ENCODE data around the gene CXCL11. TPM values are rescaled to one million over a fixed set of nuclear protein-coding genes. Genes with fewer than 3 reads are reported as not detected.

The CXCL11 gene
- total and polyA plus RNA-seq, 2 donors from 2014 or later = not detected

DNA sequence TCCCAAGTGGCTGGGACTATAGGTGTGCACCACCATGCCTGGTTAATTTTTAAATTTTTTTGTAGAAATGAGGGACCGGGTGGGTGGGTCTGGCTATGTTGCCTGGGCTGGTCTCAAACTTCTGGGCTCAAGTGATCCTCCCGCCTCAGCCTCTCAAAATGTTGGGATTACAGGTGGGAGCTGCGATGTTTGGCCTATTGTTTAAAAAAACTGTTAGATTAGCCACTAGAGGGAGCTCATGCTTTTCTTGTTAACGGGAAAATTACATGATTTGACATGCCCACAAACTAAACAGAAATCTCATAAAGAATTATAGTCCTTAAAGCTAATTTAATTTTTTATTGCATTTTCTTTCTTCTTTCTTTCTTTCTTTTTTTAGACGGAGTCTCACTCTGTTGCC, 40.1 kb downstream of the CXCL11 start:
- intact Hi-C loops (cut with DNase I) = loop anchor here (5.0 kb wide), 1 partner anchor 72 kb away; no protein-coding TSS in a partner anchor
- H3K27me3 ChIP-seq (ENCODE audit: control insufficient read depth, insufficient read depth, low read length) = no peaks in the 10 kb centered on the region
- H3K4me3 ChIP-seq (ENCODE audit: low read length in 3 of 3) = no peak overlapping the region
- no peaks in the 10 kb centered on the region for H3K9me3 ChIP-seq (ENCODE audit: control insufficient read depth in 2 of 3, insufficient read depth in 1 of 3, low read length in 3 of 3)
- peaks cover 0 to 6% (median 3%) of the 10 kb centered on the region in 3 donors for H3K4me1 ChIP-seq (ENCODE audit: control insufficient read depth in 2 of 3, insufficient read depth in 2 of 3, low read depth in 1 of 3, low read length in 3 of 3)
- no peaks in the 10 kb centered on the region for H3K36me3 ChIP-seq (ENCODE audit: control insufficient read depth in 2 of 3, insufficient read depth in 3 of 3, low read length in 3 of 3)
- no peak overlapping the region for H3K27ac ChIP-seq (ENCODE audit: low read depth in 2 of 2, low read length in 2 of 2)
- TF ChIP-seq, protein P1, sequence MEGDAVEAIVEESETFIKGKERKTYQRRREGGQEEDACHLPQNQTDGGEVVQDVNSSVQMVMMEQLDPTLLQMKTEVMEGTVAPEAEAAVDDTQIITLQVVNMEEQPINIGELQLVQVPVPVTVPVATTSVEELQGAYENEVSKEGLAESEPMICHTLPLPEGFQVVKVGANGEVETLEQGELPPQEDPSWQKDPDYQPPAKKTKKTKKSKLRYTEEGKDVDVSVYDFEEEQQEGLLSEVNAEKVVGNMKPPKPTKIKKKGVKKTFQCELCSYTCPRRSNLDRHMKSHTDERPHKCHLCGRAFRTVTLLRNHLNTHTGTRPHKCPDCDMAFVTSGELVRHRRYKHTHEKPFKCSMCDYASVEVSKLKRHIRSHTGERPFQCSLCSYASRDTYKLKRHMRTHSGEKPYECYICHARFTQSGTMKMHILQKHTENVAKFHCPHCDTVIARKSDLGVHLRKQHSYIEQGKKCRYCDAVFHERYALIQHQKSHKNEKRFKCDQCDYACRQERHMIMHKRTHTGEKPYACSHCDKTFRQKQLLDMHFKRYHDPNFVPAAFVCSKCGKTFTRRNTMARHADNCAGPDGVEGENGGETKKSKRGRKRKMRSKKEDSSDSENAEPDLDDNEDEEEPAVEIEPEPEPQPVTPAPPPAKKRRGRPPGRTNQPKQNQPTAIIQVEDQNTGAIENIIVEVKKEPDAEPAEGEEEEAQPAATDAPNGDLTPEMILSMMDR (IDR thresholded peaks at IDR 0.05; ENCODE audit: borderline replicate concordance, extremely low read depth, insufficient read depth) = peak; percentile 71
- DNase-seq = peak in 2 of 5 donors; percentile 67 to 73
- H3K9ac ChIP-seq (ENCODE audit: low read length in 3 of 3) = no peak overlapping the region
- FAIRE-seq = peak; percentile 46

DNA sequence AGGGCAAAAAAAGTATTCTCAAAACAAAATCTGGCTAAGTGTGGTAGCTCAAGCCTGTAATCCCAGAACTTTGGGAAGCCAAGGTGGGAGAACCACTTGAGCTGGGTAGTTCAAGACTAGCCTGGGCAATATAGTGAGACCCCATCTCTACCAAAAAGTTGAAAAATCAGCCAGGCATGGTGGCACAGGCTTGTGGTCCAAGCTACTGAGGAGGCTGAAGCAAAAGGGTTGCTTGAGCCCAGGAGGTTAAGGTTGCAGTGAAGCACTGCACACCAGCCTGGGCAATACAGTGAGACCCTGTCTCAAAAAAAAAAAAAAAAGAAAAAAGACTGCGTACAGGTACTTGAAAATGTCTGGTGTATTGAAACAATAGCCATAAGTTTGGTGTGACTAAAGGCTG, 43.4 kb downstream of the CXCL11 start:
- Histone ChIP-seq H3K27ac (ENCODE audit: low read depth in 2 of 2, low read length in 2 of 2) (no peak overlapping the region), H3K4me1 (ENCODE audit: control insufficient read depth in 2 of 3, insufficient read depth in 2 of 3, low read depth in 1 of 3, low read length in 3 of 3) (peaks cover 0 to 6% (median 0%) of the 10 kb centered on the region in 3 donors), H3K4me3 (ENCODE audit: low read length in 3 of 3) (no peak overlapping the region), H3K27me3 (ENCODE audit: control insufficient read depth, insufficient read depth, low read length) (no peaks in the 10 kb centered on the region), H3K36me3 (ENCODE audit: control insufficient read depth in 2 of 3, insufficient read depth in 3 of 3, low read length in 3 of 3) (no peaks in the 10 kb centered on the region), H3K9ac (ENCODE audit: low read length in 3 of 3) (no peak overlapping the region), H3K9me3 (ENCODE audit: control insufficient read depth in 2 of 3, insufficient read depth in 1 of 3, low read length in 3 of 3) (no peaks in the 10 kb centered on the region)
- DNase-seq = no peak
- FAIRE-seq = no peak
- TF ChIP-seq, protein P1 (IDR thresholded peaks at IDR 0.05; ENCODE audit: borderline replicate concordance, extremely low read depth, insufficient read depth) = no peak
- intact Hi-C loops (cut with DNase I) = no loop called here

DNA sequence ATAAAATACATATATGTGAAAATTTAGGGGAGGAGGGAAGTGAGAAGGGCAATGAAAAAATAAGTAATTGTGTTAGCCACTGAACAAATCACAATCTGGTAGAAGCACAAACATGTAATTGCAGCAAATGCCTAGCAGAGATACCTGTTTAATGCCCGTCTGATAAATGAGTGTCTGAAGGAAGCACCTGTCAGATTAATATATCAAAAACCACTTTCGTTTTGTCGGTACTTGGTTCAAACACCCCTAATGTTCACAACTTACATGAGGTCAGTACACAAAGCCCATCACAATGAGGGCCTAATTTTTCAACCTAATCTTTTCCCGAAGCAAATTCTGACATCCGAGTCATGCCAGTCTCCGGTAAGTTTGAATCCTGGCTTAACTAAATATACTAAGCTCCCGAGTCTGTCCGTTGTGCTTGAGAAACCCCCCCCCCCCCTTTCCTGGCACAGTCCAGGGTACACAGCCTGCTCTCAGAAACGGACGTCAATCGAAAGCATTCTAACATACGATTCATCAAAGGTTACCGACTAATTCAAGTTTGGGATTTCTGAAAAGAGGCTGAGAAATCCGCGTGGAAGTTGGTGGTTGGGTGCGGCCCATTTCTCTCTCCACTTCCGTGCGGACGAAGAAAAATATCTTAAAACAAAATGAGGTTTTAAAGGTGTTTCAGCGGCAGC, 45.9 kb downstream of the CXCL11 start:
- TF ChIP-seq, protein P1 (IDR thresholded peaks at IDR 0.05; ENCODE audit: borderline replicate concordance, extremely low read depth, insufficient read depth) = no peak
- H3K9ac ChIP-seq (ENCODE audit: low read length in 3 of 3) = peak overlapping the region; percentile 82 to 85 (median 83)
- H3K9me3 ChIP-seq (ENCODE audit: control insufficient read depth in 2 of 3, insufficient read depth in 1 of 3, low read length in 3 of 3) = no peaks in the 10 kb centered on the region
- H3K27ac ChIP-seq (ENCODE audit: low read depth in 2 of 2, low read length in 2 of 2) = no peak overlapping the region
- intact Hi-C loops (cut with DNase I) = no loop called here
- H3K4me1 ChIP-seq (ENCODE audit: control insufficient read depth in 2 of 3, insufficient read depth in 2 of 3, low read depth in 1 of 3, low read length in 3 of 3) = peaks cover 0 to 6% (median 0%) of the 10 kb centered on the region in 3 donors
- H3K36me3 ChIP-seq (ENCODE audit: control insufficient read depth in 2 of 3, insufficient read depth in 3 of 3, low read length in 3 of 3) = no peaks in the 10 kb centered on the region
- DNase-seq (peak in 2 of 5 donors; percentile 14 to 25), FAIRE-seq (no peak)
- peak overlapping the region; percentile 89 to 94 (median 89) for H3K4me3 ChIP-seq (ENCODE audit: low read length in 3 of 3)
- no peaks in the 10 kb centered on the region for H3K27me3 ChIP-seq (ENCODE audit: control insufficient read depth, insufficient read depth, low read length)

Data from kidney (tissue), 14 donors.